SH-SY5Y (cell line): ENCODE data around the gene CDH4.

ENCODE experiments used
- GATA2 ChIP-seq: IDR thresholded peaks from 2 replicates; pipeline ENCODE4 v1.6.1; 2011; ENCODE audit warnings: mild to moderate bottlenecking, low read depth, low read length
- GATA3 ChIP-seq: IDR thresholded peaks from 2 replicates; pipeline ENCODE4 v1.6.1; 2011; ENCODE audit warnings: low read depth, mild to moderate bottlenecking, low read length, moderate library complexity

GRCh38 chr20:61739086-61739831 lies 487.2 kb downstream of the CDH4 start:
- no peak for TF ChIP-seq GATA3
- TF ChIP-seq GATA2, result no peak
